Prostate gland (tissue), 2 donors: ENCODE data around the gene DGCR8. TPM values are rescaled to one million over a fixed set of nuclear protein-coding genes. Genes with fewer than 3 reads are reported as not detected.
"Not testable (repeated sequence)": the region's sequence is repeated elsewhere in the genome, so short reads cannot be mapped to it uniquely, and the experiment has no call there.

Experiments used
- DNase-seq: peaks from one replicate; pipeline ENCODE4 v3.0.0-alpha.2; 2019; ENCODE audit warnings: low spot score
- H3K27ac ChIP-seq, 2 donors: fragments of 200-600 bp; sonication (generic); 2 replicates each; pipeline ENCODE4 v1.5.1; 2017 to 2019
- H3K27me3 ChIP-seq: fragments of 200-600 bp; sonication (generic); replicated peaks from 2 replicates; pipeline ENCODE4 v1.5.1; 2019; ENCODE audit not compliant: insufficient read depth
- H3K36me3 ChIP-seq, 2 donors: fragments of 200-600 bp; sonication (generic); 1 replicate in 1 of 2; 2 replicates in 1 of 2; pipeline versions ENCODE4 v1.5.1 to v1.8.1; 2017 to 2019
- H3K4me1 ChIP-seq: fragments of 200-600 bp; sonication (generic); replicated peaks from 2 replicates; pipeline ENCODE4 v1.5.1; 2019
- H3K4me3 ChIP-seq, 2 donors: fragments of 200-600 bp; sonication (generic); 2 replicates each; pipeline ENCODE4 v1.5.1; 2017 to 2019
- H3K9me3 ChIP-seq: fragments of 200-600 bp; sonication (generic); 2 replicates; pipeline ENCODE4 v1.5.1; 2017
- CTCF ChIP-seq, 4 experiments: fragments of 200-600 bp in 2 of 4; fragments of 450-650 bp in 2 of 4; sonication (generic) in 2 of 4; IDR thresholded peaks; 1 replicate in 3 of 4; 2 replicates in 1 of 4; pipeline ENCODE4 v1.5.1; 2016 to 2019; ENCODE audit warnings: antibody characterized with exemption in 4 of 4, mild to moderate bottlenecking in 2 of 4, moderate library complexity in 2 of 4
- POLR2A ChIP-seq: fragments of 450-650 bp; IDR thresholded peaks from one replicate; pipeline ENCODE4 v1.6.1; 2016; ENCODE audit warnings: antibody characterized with exemption, mild to moderate bottlenecking
- POLR2AphosphoS5 ChIP-seq: sonication (generic); formaldehyde crosslinking; IDR thresholded peaks from one replicate; pipeline ENCODE4 v1.6.1; 2017; ENCODE audit warnings: antibody characterized with exemption
- WGBS: methylation state at CpG from one replicate; pipeline ENCODE4 v1.1.5; 2018; 5-methylcytosine and 5-hydroxymethylcytosine counted together
- intact Hi-C: fragments of 100-400 bp; cut with DNase I; formaldehyde crosslinking; loops from one replicate; pipeline ENCODE4 v1.14.2; 2022
- total RNA-seq, 2 donors: library from RNA; depleted of rRNA; stranded (reverse); fragments of >200 nt; gene quantifications; one replicate each; pipeline ENCODE4 v1.1.0, GENCODE V29; 2016

Gene DGCR8
- total RNA-seq, 2 donors from 2014 or later, result 20.9 to 47.6 TPM

GRCh38 chr22:20156611-20157429 is 76.8 kb downstream of the DGCR8 start:
- Histone ChIP-seq H3K9me3 (no peaks in the 10 kb centered on the region), H3K36me3 (no peaks in the 10 kb centered on the region), H3K27me3 (no peaks in the 10 kb centered on the region), H3K27ac (no peak overlapping the region), H3K4me3 (no peak overlapping the region), H3K4me1 (no peaks in the 10 kb centered on the region)
- TF ChIP-seq CTCF (IDR thresholded peaks at IDR 0.05), result peak; percentile 99 to 100 (median 99)
- TF ChIP-seq POLR2A, result peak; percentile 14
- peak; percentile 46 for TF ChIP-seq POLR2AphosphoS5
- WGBS, result 49% methylated on average over 17 of the region's 17 CpGs
- DNase-seq, result peak; percentile 83
- intact Hi-C loops, result loop anchor here (1.0 to 5.0 kb wide), 2 partner anchors 110 to 128 kb away; partner anchors contain the start of gene RTN4R

GRCh38 chr22:20157430-20158183 is 77.6 kb downstream of the DGCR8 start:
- TF ChIP-seq CTCF (IDR thresholded peaks at IDR 0.05) (no peak), POLR2A (no peak)

GRCh38 chr22:20158391-20159036 is 78.5 kb downstream of the DGCR8 start:
- WGBS, result 85% methylated on average over 15 of the region's 15 CpGs
- Histone ChIP-seq H3K27ac (no peak overlapping the region), H3K36me3 (no peaks in the 10 kb centered on the region), H3K9me3 (no peaks in the 10 kb centered on the region), H3K27me3 (no peaks in the 10 kb centered on the region), H3K4me3 (no peak overlapping the region), H3K4me1 (no peaks in the 10 kb centered on the region)
- intact Hi-C loops, result loop anchor here (5.0 kb wide), 1 partner anchor 109 kb away; the partner anchor contains the start of gene RTN4R
- TF ChIP-seq CTCF (IDR thresholded peaks at IDR 0.05) (no peak), POLR2A (no peak), POLR2AphosphoS5 (no peak)
- no peak for DNase-seq

More at GRCh38 chr22:20157430-20158183, 77.6 kb downstream of the DGCR8 start:
- Histone ChIP-seq H3K4me1 (no peaks in the 10 kb centered on the region), H3K4me3 (no peak overlapping the region), H3K36me3 (no peaks in the 10 kb centered on the region), H3K27me3 (no peaks in the 10 kb centered on the region), H3K9me3 (no peaks in the 10 kb centered on the region), H3K27ac (no peak overlapping the region)
- intact Hi-C loops, result loop anchor here (1.0 to 5.0 kb wide), 2 partner anchors 110 to 128 kb away; partner anchors contain the start of gene RTN4R
- WGBS, result 57% methylated on average over 13 of the region's 15 CpGs
- DNase-seq, result no peak

- DNase-seq, result no peak
- no peaks in the 10 kb centered on the region for H3K4me1 ChIP-seq
- no peak overlapping the region for H3K4me3 ChIP-seq
- TF ChIP-seq POLR2A (no peak), POLR2AphosphoS5 (no peak), CTCF (IDR thresholded peaks at IDR 0.05) (no peak)
- intact Hi-C loops, result loop anchor here (5.0 kb wide), 1 partner anchor 108 kb away; the partner anchor contains the start of gene RTN4R
- no peak overlapping the region for H3K27ac ChIP-seq
- no peaks in the 10 kb centered on the region for H3K27me3 ChIP-seq
- no peaks in the 10 kb centered on the region for H3K9me3 ChIP-seq
- 45% methylated on average over 9 of the region's 9 CpGs for WGBS
- no peaks in the 10 kb centered on the region for H3K36me3 ChIP-seq
Observed at GRCh38 chr22:20159076-20159475, 79.0 kb downstream of the DGCR8 start.

GRCh38 chr22:20159531-20159930 is 79.5 kb downstream of the DGCR8 start:
- H3K9me3 ChIP-seq, H3K4me1 ChIP-seq, H3K36me3 ChIP-seq, H3K27me3 ChIP-seq, H3K4me3 ChIP-seq, DNase-seq, H3K27ac ChIP-seq: not testable (repeated sequence)
- intact Hi-C loops, result loop anchor here (5.0 kb wide), 1 partner anchor 108 kb away; the partner anchor contains the start of gene RTN4R
- WGBS, result 74% methylated on average over 14 of the region's 14 CpGs
